OCI-M1 (cell line): Measurements from ENCODE around the gene ZNF282.
"Not testable (repeated sequence)": the region's sequence is repeated elsewhere in the genome, so short reads cannot be mapped to it uniquely, and the experiment has no call there.

ENCODE experiments used
- DNase-seq: peaks from one replicate; lab custom pipeline; 2025; lab: John Stamatoyannopoulos, UW

Gene ZNF282

GRCh38 chr7:149255174-149255573 lies 59.8 kb downstream of the ZNF282 start:
- no peak for DNase-seq

GRCh38 chr7:149256568-149256967 lies 61.2 kb downstream of the ZNF282 start:
- no peak for DNase-seq

DNA sequence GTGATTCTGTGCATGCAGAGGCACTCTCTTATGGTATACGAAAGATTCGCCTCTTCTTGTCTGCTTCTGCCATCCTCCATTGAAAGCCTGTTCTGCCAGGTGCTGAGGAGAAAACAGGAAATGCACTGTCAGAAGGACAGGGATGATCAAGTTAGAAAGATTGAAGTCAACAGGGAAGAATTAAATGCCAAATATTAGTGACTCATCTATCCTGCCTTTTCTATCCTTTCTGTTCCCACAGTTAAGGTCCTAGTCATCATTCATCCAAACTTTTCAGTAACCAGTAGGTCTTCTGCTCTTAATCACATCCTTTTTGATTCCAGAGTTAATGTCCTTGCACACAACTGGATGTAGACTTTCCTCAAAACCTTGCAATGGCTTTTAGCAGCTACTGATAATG lies 61.8 kb downstream of the ZNF282 start:
- no peak for DNase-seq

- peak; percentile 51 for DNase-seq
Observed at GRCh38 chr7:149261316-149261828, 66.0 kb downstream of the ZNF282 start.

DNA sequence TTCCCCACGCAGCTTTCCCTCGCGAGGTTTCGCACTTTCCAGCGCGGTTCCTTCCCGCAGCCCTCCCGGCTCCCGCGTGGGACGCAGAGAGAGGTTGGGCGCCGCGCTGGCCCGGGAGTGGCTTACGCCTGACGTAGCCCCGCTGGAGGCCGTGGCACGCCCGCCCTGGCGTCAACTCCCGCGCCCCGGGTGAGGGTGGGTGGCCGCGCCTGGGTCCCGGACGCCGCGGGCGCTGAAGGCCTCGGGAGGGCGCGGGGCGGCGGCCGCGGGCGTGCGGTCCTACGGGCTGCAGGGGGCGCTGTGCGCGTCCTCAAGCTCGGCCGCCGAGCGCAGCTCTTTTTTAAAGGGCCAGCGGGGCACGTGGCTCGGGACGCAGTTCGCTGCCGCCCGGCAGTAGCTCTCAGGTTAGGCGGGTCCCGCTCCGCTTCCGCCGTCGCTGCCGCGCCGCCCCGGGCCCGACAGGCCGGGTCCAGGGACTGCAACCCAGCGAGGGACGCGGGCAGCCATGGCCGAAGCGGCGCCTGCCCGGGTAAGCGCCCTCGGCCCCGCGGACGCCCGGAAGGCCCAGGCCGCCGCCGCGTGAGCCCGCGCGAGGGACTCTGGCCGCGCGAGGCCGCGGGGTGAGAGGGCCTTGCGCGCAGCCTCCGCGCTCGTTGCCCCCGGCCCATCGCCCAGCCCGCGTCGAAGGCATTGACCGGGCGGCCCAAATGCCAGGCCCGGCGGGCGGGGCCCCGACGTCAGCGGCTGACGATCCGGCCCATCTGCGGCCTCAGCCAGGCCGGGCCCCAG lies 66.7 kb downstream of the ZNF282 start, which contains the start of gene ZNF783:
Gene ZNF783 (plus strand): TSS at position 368 of the 789 bp plus-strand sequence. CDS start 138 bp downstream, at position 506.
- peak; percentile 86 for DNase-seq

DNA sequence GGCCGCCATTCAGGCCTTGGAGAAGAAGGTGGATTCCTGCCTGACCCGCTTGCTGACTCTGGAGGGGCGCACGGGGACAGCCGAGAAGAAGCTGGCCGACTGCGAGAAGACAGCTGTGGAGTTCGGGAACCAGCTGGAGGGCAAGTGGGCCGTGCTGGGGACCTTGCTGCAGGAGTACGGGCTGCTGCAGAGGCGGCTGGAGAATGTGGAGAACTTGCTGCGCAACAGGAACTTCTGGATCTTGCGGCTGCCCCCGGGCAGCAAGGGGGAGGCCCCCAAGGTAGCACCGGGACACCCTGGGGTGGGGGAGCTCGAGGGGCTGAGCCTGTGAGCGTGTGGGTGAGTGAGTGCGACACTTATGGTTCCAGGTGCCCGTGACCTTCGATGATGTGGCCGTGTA lies 71.1 kb downstream of the ZNF282 start:
- DNase-seq: no peak

- no peak for DNase-seq
Observed at GRCh38 chr7:149267733-149268132, 72.4 kb downstream of the ZNF282 start.

DNA sequence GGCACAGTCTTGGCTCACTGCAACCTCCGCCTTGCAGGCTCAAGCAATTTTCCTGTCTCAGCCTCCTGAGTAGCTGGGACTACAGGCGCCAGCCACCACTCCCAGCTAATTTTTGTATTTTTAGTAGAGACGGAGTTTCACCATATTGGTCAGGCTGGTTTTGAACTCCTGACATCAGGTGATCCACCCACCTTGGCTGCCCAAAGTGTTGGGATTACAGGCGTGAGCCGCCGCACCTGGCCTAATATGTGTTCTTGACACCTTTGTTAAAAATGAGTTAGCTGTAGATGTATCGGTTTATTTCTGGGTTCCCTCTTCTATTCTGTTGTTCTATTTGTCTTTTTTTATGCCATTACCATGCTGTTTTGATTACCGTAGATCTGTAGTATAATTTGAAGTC lies 79.1 kb downstream of the ZNF282 start:
- not testable (repeated sequence) for DNase-seq
